Fibroblast of skin of left quadriceps (primary cell): ENCODE measurements around the gene TRIM59.

Experiments used
- DNase-seq, 2 experiments: peaks; one replicate each; pipeline ENCODE4 v3.0.0-alpha.2; 2013; ENCODE audit warnings: low read depth in 2 of 2

Gene TRIM59

DNA sequence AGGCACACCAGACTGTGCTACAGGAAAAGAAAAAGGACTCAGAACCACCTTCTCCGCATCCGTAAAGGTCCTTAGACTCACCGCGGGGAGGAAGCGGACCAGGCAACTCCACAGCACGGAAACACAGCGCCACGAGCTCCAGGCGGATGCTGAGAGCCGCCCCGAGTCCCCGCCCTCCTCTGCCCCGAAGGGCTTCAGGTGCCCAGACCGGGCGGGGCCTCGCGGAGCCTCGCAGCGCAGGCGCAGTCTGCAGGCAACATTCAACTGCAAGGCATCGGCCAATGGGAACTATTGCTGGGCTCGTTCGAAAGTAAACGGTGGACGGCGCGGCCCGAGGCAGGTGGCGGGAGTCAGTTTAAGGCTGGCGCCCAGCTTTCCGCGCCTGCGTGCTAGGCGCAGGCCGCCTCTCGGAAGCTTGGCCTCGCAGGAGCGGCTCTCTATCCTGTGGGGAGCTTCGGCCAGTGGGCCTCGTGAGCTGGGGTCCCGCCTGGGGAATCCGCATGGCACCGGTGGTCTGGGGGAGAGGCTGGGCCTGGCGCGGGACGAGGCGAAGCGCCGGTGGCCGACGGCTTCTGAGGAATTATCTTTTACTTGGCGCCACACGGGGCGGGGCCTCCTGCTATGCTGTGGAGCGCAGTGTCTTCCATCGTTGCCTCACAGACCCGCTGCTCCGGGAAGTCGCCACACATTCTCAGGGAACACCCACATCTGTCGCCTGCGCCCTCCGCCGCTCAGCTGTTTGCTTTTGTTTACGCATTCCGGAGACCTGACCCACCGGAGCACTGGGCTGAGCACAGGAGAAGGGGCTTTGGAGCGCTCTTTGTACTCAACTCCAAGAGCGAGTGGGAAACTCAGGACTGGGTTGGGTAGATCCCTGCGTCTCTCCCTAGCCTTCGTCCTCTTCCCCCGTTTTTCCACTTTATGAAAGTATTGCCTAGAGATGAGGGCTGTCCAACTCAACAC, at the start of gene TRIM59:
Gene TRIM59, minus strand, starts transcription at position 151 of the 963 bp plus-strand sequence. CDS start 10,603 bp downstream, outside the sequence.
- peak; percentile 94 to 95 for DNase-seq

GRCh38 chr3:160498202-160498601, 48.6 kb upstream of the TRIM59 start:
- DNase-seq: no peak

DNA sequence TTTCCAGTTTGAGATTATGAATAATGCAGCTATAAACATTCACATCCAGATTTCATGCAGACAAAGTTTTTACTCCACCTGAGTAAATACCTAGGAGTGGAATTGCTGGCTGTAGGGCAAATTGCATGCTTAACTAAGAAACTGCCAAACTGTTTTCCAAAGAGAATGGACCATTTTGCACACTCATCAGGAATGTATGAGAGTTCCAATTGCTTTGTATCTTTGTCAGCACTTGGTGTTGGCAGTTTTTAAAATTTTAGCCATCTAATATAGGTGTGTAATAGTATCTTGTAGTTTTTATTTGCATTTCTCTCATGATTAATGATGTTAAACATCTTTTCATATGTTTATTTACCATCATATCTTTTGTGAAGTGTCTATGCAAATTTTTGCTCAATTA, 40.6 kb upstream of the TRIM59 start:
- DNase-seq: no peak

DNA sequence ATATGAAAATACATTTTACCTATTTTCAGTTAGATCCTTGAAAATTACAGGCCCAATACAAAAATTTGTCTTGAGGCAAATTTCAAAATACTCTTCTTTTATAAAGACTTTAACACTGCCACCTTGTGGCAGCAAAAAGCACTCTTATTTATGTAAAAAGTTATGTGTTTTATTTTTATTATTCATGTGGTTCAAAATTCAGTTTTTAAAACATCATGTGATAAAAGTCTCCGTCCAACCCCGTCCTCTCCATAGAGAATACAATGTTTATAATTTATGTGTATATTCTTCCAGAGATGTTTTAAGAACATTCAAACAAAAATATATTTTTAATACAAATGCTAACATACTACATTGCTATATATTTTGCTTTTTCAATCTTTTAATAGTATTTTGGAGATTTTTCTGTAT, 36.9 kb upstream of the TRIM59 start:
- peak; percentile 35 to 45 for DNase-seq

DNA sequence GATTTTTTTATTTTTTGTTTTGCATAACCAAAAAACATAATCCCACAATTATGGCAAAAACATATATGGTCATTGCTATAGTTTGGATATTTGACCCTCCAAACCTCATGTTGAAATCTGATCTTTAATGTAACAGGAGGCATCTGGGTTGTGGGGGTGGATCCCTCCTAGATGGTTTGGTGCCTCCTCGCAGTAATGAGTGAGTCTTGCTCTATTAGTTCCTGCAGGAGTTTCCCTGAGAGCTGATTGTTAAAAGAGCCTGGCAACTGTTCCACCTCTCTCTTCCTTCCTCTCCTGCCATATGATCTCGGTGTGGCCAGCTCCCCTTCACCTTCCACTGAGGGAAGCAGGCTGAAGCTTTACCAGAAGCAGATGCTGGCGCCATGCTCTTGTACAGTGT, 33.2 kb upstream of the TRIM59 start:
- DNase-seq: no peak

GRCh38 chr3:160481856-160482255, 32.3 kb upstream of the TRIM59 start:
- no peak for DNase-seq

DNA sequence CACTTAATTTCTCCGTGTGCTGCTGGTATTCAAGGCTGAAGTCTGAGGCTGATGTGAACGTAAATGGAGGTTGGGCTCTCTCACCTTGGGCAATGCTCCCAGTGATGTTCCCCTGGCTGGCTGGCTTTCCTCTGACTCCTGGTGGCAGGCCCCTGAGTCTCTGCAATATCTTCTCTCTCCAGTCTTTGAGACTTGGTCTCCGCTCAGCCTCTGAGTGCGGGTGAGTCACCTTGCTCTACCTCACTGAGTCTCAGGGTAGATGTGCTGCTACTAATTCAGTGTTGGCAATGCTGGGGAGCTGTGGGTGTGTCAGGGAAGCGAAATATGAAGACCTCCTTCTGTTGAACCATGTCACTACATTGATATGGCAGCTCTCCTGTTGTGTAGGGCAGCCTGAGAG, 31.3 kb upstream of the TRIM59 start:
- no peak for DNase-seq

GRCh38 chr3:160479376-160479775, 29.8 kb upstream of the TRIM59 start:
- no peak for DNase-seq

- no peak for DNase-seq
Measured at GRCh38 chr3:160478338-160478737, 28.8 kb upstream of the TRIM59 start.

- DNase-seq: no peak
Measured at GRCh38 chr3:160477750-160478149, 28.2 kb upstream of the TRIM59 start.

DNA sequence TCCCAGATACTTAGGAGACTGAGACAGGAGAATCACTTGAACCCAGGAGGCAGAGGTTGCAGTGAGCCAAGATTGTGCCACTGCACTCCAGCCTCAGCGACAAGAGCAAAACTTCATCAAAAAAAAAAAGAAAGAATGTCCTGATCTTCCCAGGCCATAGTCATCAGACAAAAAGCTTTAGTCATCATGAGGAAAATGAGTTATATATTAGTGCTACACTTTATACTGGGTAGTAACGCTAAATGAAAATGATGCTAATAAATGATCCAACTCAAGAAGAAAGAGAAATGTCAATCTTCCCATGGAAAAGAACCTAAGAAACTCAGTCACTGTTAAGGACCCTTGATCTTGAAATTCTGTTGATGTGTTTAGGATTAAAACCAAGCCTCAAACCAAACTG, 26.3 kb upstream of the TRIM59 start:
- no peak for DNase-seq

DNA sequence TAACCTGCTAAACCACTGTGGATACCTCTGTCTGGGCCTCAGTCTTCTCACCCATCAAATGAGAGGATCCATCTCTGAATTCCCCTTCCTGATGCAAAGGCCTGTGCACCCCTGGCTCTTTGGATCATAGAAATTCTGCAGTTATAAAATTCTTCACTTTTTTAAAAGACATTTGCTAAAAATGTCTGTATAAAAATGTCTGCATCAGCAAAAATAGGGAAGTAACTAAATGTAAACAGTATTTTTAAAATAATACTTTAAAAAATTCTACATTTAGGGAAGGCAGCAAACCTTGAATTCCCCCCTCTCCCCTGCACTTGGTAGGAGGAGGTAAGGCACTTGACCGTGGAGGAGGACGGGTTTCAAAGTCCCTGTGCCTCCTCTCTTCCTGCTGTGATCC, 25.6 kb upstream of the TRIM59 start:
- DNase-seq: no peak

GRCh38 chr3:160474416-160474838, 24.8 kb upstream of the TRIM59 start:
- DNase-seq: peak; percentile 73

GRCh38 chr3:160473978-160474377, 24.4 kb upstream of the TRIM59 start:
- DNase-seq: peak; percentile 97

DNA sequence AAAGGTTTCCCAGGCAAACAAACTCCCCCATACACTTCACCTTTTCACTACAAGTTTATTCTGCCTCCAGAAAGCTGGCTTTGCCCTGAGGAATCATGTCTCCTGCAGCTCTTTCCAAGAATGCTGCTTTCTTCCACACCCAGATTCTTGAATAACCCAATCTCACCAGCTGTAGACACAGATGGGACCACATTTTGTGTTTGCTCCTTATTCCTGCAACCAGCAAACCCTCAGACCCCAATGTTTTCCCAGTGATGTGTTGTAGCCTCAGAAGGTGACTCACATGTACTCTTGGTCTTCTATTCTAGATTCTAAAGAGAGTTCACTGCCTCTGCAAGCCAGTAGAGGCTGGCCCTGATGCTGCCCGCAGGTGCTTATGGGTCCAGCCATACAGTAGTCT, 23.6 kb upstream of the TRIM59 start:
- peak; percentile 79 to 82 for DNase-seq

GRCh38 chr3:160472344-160472743, 22.8 kb upstream of the TRIM59 start:
- no peak for DNase-seq

- DNase-seq: no peak
Measured at GRCh38 chr3:160471892-160472291, 22.3 kb upstream of the TRIM59 start.

- DNase-seq: no peak
Measured at GRCh38 chr3:160470181-160470580, 20.6 kb upstream of the TRIM59 start.

- no peak for DNase-seq
Measured at GRCh38 chr3:160464971-160465370, 15.4 kb upstream of the TRIM59 start.

DNA sequence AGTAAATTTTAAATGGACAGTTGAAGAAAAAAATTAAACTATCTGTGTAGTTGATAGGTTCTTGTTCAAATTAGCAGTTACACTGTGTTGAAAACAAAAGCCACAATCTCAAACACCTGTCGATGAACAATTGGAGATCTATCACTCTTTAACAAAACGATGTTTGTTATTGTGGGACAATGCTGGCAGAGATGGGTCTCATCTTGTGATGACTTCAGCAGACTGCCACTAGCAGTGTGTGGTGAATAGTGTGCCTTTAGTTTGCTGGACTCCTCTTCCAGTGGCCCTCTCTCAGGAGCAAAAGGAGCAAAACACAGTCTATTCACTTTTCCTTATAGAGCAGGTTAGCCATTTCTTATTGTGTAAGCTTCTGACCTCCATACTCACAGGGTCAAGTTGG, 14.7 kb upstream of the TRIM59 start:
- no peak for DNase-seq

GRCh38 chr3:160460033-160460432, 10.4 kb upstream of the TRIM59 start:
- DNase-seq: no peak

DNA sequence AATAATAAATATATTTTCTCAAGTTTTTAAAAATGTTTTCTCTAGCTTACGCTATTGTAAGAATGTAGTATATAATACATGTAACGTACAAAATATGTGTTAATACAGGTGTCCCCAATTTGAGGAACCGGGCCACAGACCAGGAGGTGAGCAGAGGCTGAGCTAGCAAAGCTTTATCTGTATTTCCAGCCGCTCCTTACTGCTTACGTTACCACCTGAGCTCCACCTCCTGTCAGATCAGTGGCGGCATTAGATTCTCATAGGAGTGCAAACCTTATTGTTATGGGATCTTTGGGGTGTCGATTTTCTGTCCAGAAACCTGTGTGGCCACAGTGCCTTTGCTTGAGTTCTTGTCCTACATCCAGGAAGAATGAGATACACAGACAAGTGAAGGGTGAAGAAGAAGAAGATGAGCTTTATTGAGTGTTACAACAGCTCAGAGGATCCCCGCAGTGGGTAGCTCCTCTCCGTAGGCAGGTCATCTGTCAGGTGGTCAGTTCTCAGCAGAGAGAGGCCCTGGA, 9.9 kb upstream of the TRIM59 start:
- no peak for DNase-seq

DNA sequence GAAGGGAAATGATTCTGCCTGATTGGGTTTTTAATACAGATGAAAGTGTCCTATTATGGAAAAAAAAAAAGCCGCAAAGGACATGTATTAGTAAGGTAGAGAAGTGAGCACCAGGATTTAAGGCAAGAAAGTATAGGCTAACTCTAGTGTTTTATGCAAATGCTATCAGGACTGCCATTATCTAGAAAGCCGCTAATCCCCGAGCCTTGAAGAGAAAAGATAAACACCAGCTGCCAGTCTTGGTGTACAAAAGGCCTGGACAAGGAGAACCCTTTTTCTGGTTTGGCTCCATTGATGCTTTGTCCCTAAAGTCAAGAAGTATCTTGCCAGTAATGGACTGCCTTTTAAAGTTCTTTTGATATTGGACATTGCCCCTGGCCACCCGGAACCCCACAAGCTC, 8.6 kb upstream of the TRIM59 start:
- no peak for DNase-seq
